Left lung (tissue), 10 donors: ENCODE data around the gene TBC1D22B. TPM values are rescaled to one million over a fixed set of nuclear protein-coding genes. Genes with fewer than 3 reads are reported as not detected.

Experiments used
- ATAC-seq: fragments of 200-7000 bp; cut with Tn5 transposase; one replicate; pipeline ENCODE4 v1.9.1; 2020; ENCODE audit warnings: moderate library complexity
- DNase-seq, 4 donors: peaks; one replicate each; pipeline ENCODE4 v3.0.0-alpha.2; 2013 to 2020
- H3K27ac ChIP-seq, 2 donors: fragments of 200-600 bp; sonication (generic) in 1 of 2; one replicate each; pipeline versions ENCODE4 v1.5.0 to v1.8.0; 2020 to 2021
- H3K27me3 ChIP-seq, 2 donors: fragments of 200-600 bp; sonication (generic) in 1 of 2; one replicate each; pipeline versions ENCODE4 v1.5.0 to v1.8.0; 2020 to 2021
- H3K36me3 ChIP-seq, 2 donors: fragments of 200-600 bp; sonication (generic) in 1 of 2; one replicate each; pipeline versions ENCODE4 v1.5.0 to v1.8.0; 2020 to 2021
- H3K4me1 ChIP-seq, 2 donors: fragments of 200-600 bp; one replicate each; pipeline ENCODE4 v1.8.0; 2021
- H3K4me3 ChIP-seq, 2 donors: fragments of 200-600 bp; sonication (generic) in 1 of 2; one replicate each; pipeline versions ENCODE4 v1.5.0 to v1.8.0; 2020 to 2021; ENCODE audit warnings: mild to moderate bottlenecking in 1 of 2
- H3K9me3 ChIP-seq, 2 donors: fragments of 200-600 bp; sonication (generic) in 1 of 2; one replicate each; pipeline versions ENCODE4 v1.5.0 to v1.8.0; 2020 to 2021
- intact Hi-C, 2 donors: fragments of 100-400 bp; cut with DNase I; formaldehyde crosslinking; loops; one replicate each; pipeline versions ENCODE4 v1.11.2 to v1.14.2; 2022
- polyA plus RNA-seq, 6 donors: library from polyadenylated mRNA; unstranded; fragments of 120-200 nt; gene quantifications; one replicate each; pipeline ENCODE4 v1.2.1, GENCODE V29; 2013; ENCODE audit not compliant: insufficient read length in 6 of 6
- total RNA-seq, 2 donors: library from RNA; stranded (reverse); fragmentation: NEBNext Ultra II Directional; extraction: Animal tissue kit (Norgen Biotek cat#: 25700); gene quantifications; one replicate each; pipeline ENCODE4 v1.2.1, GENCODE V29; 2021
- TF ChIP-seq, protein P1 (sequence below), 2 donors: fragments of 200-600 bp; sonication (generic) in 1 of 2; IDR thresholded peaks; one replicate each; pipeline versions ENCODE4 v1.5.0 to v1.8.0; 2021; ENCODE audit warnings: antibody characterized with exemption in 2 of 2
- donor health status: DM: no; HTN: yes; CAD: no.
- donor health status: DM: no; HTN: no; CAD: no.

TBC1D22B gene
- total and polyA plus RNA-seq, 8 donors = 10.7 to 14.6 (median 12.8) TPM

DNA sequence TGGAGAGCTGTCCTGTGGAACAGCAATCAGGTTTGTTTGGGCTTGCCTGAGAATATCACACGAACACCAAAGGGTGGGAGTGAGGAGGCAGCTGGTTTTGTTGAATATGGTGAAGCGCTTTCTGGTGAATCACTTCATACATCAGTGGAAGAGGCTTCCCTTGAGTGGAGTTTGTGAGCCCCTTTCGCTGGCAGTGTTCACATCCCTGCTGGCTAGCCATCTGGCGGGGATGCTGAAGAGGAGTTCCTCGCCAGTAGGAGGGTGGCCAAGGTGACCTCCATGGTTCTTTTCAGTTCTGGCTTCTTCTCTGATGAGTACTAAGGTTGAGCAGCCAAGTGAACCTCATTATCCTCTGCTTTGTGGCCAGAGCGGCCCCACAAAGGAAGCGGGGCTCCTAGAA, 58.5 kb downstream of the TBC1D22B start:
- TF ChIP-seq, protein P1, sequence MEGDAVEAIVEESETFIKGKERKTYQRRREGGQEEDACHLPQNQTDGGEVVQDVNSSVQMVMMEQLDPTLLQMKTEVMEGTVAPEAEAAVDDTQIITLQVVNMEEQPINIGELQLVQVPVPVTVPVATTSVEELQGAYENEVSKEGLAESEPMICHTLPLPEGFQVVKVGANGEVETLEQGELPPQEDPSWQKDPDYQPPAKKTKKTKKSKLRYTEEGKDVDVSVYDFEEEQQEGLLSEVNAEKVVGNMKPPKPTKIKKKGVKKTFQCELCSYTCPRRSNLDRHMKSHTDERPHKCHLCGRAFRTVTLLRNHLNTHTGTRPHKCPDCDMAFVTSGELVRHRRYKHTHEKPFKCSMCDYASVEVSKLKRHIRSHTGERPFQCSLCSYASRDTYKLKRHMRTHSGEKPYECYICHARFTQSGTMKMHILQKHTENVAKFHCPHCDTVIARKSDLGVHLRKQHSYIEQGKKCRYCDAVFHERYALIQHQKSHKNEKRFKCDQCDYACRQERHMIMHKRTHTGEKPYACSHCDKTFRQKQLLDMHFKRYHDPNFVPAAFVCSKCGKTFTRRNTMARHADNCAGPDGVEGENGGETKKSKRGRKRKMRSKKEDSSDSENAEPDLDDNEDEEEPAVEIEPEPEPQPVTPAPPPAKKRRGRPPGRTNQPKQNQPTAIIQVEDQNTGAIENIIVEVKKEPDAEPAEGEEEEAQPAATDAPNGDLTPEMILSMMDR (IDR thresholded peaks at IDR 0.05) = no peak
- DNase-seq = no peak
- Histone ChIP-seq H3K27me3 (no peaks in the 10 kb centered on the region), H3K27ac (no peak overlapping the region), H3K4me1 (peaks cover 0 to 3% of the 10 kb centered on the region in 2 donors), H3K9me3 (no peaks in the 10 kb centered on the region), H3K36me3 (peaks cover 0 to 85% of the 10 kb centered on the region in 2 donors), H3K4me3 (no peak overlapping the region)
- ATAC-seq = no peak
- intact Hi-C loops = no loop called here

DNA sequence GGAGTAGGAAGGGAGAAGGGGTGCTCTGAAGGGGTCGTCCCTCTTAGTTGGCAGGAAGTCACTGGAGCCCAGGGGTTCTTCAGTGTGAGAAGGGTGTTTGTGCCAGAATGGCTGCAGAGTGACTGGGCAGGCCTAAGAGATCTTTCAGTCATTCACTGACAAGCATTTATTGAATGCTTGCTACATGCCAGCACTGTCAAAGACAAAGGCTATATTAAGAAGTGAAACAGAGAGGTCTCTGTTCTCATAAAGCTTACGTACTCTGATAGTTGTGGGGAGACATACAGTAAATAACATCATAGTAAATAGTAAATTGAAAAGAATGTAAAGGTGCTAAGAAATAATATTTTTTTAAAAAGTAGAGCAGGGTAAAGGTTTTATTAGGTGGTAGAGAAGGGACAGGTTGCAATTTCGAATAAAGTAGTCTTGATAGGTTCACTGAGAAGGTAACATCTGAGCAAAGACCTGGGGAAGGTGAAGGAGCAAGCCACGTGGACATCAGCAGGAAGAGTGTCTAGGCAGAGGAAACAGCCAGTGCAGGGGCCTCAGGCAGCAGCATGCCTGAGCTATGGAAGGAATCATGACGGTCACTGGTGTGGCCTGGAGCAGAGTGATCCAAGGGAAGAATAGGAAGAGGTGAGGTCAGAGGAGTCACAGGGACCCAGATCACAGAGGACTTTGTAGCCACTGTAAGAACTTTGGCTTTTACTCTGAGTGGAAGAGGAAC, 59.9 kb downstream of the TBC1D22B start:
- peaks cover 0 to 96% of the 10 kb centered on the region in 2 donors for H3K36me3 ChIP-seq
- no peaks in the 10 kb centered on the region for H3K27me3 ChIP-seq
- no peak overlapping the region for H3K27ac ChIP-seq
- H3K9me3 ChIP-seq = no peaks in the 10 kb centered on the region
- TF ChIP-seq, protein P1 (IDR thresholded peaks at IDR 0.05) = no peak
- no peaks in the 10 kb centered on the region for H3K4me1 ChIP-seq
- ATAC-seq (no peak), DNase-seq (no peak)
- intact Hi-C loops = no loop called here
- no peak overlapping the region for H3K4me3 ChIP-seq

DNA sequence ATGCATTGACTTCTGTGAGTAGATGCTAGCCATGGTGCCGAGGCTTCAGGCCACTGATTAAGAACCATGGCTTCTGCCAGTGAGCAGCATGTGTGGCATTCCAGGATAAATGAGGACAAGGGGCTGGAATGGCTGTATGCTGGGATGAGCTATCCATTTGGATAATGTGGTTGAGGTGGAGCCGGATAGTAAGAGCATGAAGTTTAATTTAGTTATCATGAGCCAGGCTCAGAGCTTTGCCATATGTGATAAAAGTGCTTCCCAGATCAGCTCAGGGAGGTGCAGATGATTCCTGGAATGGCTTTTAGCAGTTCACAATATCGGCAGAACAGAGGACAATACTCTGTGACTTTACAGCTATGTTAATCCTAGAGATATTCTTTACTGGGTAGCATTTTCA, 61.6 kb downstream of the TBC1D22B start:
- H3K27ac ChIP-seq = no peak overlapping the region
- no peaks in the 10 kb centered on the region for H3K4me1 ChIP-seq
- TF ChIP-seq, protein P1 (IDR thresholded peaks at IDR 0.05) = no peak
- H3K4me3 ChIP-seq = no peak overlapping the region
- H3K9me3 ChIP-seq = no peaks in the 10 kb centered on the region
- peaks cover 0 to 93% of the 10 kb centered on the region in 2 donors for H3K36me3 ChIP-seq
- H3K27me3 ChIP-seq = no peaks in the 10 kb centered on the region
- intact Hi-C loops = no loop called here
- DNase-seq (no peak), ATAC-seq (no peak)

DNA sequence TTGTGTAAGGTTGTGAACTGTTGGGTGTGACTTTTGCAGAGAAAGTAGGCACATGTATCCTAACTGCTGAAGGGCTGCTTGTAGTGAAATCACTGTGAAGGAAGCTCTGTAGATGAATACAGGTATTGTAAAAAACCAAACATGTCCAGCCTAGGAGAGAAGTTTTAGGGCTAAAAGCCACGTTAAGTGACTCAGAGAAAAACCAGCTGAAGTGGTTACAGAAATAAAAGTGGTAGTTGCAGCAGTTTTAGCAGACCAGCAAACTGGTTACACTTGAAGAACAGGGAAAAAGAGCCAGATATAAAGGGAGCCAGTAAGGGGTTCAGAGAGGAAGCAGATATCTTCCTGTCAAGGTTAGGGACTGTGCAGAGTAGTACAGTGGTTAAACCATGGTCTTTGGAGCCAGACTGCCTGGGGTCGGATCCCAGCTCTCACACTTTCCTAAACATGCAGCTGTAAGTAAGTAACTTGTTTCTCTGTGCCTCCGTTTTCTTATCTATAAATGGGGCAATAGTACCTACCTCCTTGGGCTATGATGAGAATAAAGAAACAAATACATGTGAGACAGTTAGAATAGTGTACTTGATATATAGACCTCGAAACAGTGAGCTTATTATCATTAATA, 62.4 kb downstream of the TBC1D22B start:
- ATAC-seq (peak; percentile 50), DNase-seq (no peak)
- no peaks in the 10 kb centered on the region for H3K27me3 ChIP-seq
- TF ChIP-seq, protein P1 (IDR thresholded peaks at IDR 0.05) = no peak
- no peaks in the 10 kb centered on the region for H3K4me1 ChIP-seq
- no peak overlapping the region for H3K27ac ChIP-seq
- H3K36me3 ChIP-seq = peaks cover 0 to 85% of the 10 kb centered on the region in 2 donors
- H3K4me3 ChIP-seq = no peak overlapping the region
- intact Hi-C loops = no loop called here
- H3K9me3 ChIP-seq = no peaks in the 10 kb centered on the region

DNA sequence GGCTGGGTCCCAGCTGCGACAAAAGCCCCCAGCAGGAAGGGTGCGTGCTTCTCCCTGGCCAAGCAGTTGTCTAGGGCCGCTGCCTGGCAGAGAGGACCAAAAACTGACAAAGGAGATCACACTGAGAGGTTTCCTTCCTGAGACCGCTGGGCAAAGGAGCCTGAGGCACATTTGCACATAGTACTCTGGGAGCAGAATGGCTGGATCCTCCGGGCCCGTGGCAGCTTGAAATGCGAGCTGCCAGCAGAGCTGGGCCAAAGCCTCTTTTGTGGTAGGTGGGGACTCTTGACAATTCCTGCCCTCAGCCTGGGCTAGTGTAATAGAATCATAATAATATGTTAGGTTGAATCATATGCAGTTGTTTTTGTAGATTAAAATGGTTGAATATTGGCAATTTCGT, 63.1 kb downstream of the TBC1D22B start:
- no peaks in the 10 kb centered on the region for H3K9me3 ChIP-seq
- H3K36me3 ChIP-seq = peaks cover 0 to 78% of the 10 kb centered on the region in 2 donors
- no peaks in the 10 kb centered on the region for H3K4me1 ChIP-seq
- no peak for DNase-seq
- intact Hi-C loops = no loop called here
- no peaks in the 10 kb centered on the region for H3K27me3 ChIP-seq
- TF ChIP-seq, protein P1 (IDR thresholded peaks at IDR 0.05) = no peak
- H3K4me3 ChIP-seq = no peak overlapping the region
- no peak overlapping the region for H3K27ac ChIP-seq
- peak; percentile 22 for ATAC-seq
